HG02943 (cell line): Measurements from ENCODE around the gene LAMC3.

ENCODE experiments used
- ATAC-seq: cut with Tn5 transposase; IDR thresholded peaks from one replicate; pipeline ENCODE4 v1.9.1; 2021; ENCODE audit warnings: mild to moderate bottlenecking, low read depth, moderate library complexity; ENCODE audit not compliant: unreplicated experiment

Gene LAMC3

GRCh38 chr9:131068076-131068816 lies 59.3 kb downstream of the LAMC3 start:
- ATAC-seq: no peak

- no peak for ATAC-seq
Measured at GRCh38 chr9:131069699-131070098, 60.7 kb downstream of the LAMC3 start.

- ATAC-seq: no peak
Measured at GRCh38 chr9:131072107-131072870, 63.3 kb downstream of the LAMC3 start.

GRCh38 chr9:131072871-131073237 lies 63.9 kb downstream of the LAMC3 start:
- no peak for ATAC-seq

GRCh38 chr9:131076347-131077195 lies 67.6 kb downstream of the LAMC3 start:
- no peak for ATAC-seq

GRCh38 chr9:131078427-131079366 lies 69.7 kb downstream of the LAMC3 start:
- no peak for ATAC-seq

- ATAC-seq: no peak
Measured at GRCh38 chr9:131080589-131080988, 71.6 kb downstream of the LAMC3 start.

GRCh38 chr9:131081868-131082267 lies 72.9 kb downstream of the LAMC3 start:
- ATAC-seq: no peak

- ATAC-seq: no peak
Measured at GRCh38 chr9:131082774-131083512, 74.0 kb downstream of the LAMC3 start.

GRCh38 chr9:131084661-131085369 lies 75.8 kb downstream of the LAMC3 start:
- no peak for ATAC-seq

GRCh38 chr9:131085370-131086122 lies 76.6 kb downstream of the LAMC3 start:
- no peak for ATAC-seq

GRCh38 chr9:131087354-131087893 lies 78.5 kb downstream of the LAMC3 start:
- no peak for ATAC-seq

- ATAC-seq: no peak
Measured at GRCh38 chr9:131090025-131090787, 81.2 kb downstream of the LAMC3 start.

- no peak for ATAC-seq
Measured at GRCh38 chr9:131091352-131091992, 82.5 kb downstream of the LAMC3 start.

GRCh38 chr9:131092030-131092429 lies 83.1 kb downstream of the LAMC3 start:
- no peak for ATAC-seq
